T follicular helper cell (primary cell): ENCODE measurements around the gene CFAP97D2.
"Not testable (repeated sequence)": the region's sequence is repeated elsewhere in the genome, so short reads cannot be mapped to it uniquely, and the experiment has no call there.

Experiments
- DNase-seq: peaks from one replicate; pipeline ENCODE4 v3.0.0-alpha.2; 2020; ENCODE audit warnings: low read depth

The CFAP97D2 gene

GRCh38 chr13:114158869-114159666, 20.0 kb upstream of the CFAP97D2 start:
- DNase-seq = not testable (repeated sequence)

GRCh38 chr13:114161028-114161556, 18.0 kb upstream of the CFAP97D2 start:
- no peak for DNase-seq

GRCh38 chr13:114161644-114162532, 17.2 kb upstream of the CFAP97D2 start:
- no peak for DNase-seq

GRCh38 chr13:114162533-114162922, 16.5 kb upstream of the CFAP97D2 start:
- no peak for DNase-seq

GRCh38 chr13:114164053-114164452, 15.0 kb upstream of the CFAP97D2 start:
- DNase-seq = no peak

- DNase-seq = no peak
Measured at GRCh38 chr13:114164681-114165429, 14.2 kb upstream of the CFAP97D2 start.

GRCh38 chr13:114166381-114167131, 12.5 kb upstream of the CFAP97D2 start:
- DNase-seq = no peak

- DNase-seq = no peak
Measured at GRCh38 chr13:114167426-114167825, 11.6 kb upstream of the CFAP97D2 start.

GRCh38 chr13:114167885-114168284, 11.2 kb upstream of the CFAP97D2 start:
- no peak for DNase-seq

GRCh38 chr13:114173272-114173671, 5.8 kb upstream of the CFAP97D2 start:
- DNase-seq = no peak

GRCh38 chr13:114173745-114174144, 5.3 kb upstream of the CFAP97D2 start:
- DNase-seq = no peak

GRCh38 chr13:114174529-114174961, 4.5 kb upstream of the CFAP97D2 start:
- DNase-seq = no peak

- not testable (repeated sequence) for DNase-seq
Measured at GRCh38 chr13:114176359-114176902, 2.6 kb upstream of the CFAP97D2 start.

- no peak for DNase-seq
Measured at GRCh38 chr13:114177245-114178010, 1.6 kb upstream of the CFAP97D2 start.

GRCh38 chr13:114185182-114185971, 6.3 kb downstream of the CFAP97D2 start:
- DNase-seq = no peak

- no peak for DNase-seq
Measured at GRCh38 chr13:114194853-114195252, 15.8 kb downstream of the CFAP97D2 start.

GRCh38 chr13:114196629-114197028, 17.6 kb downstream of the CFAP97D2 start:
- no peak for DNase-seq

GRCh38 chr13:114198556-114198955, 19.5 kb downstream of the CFAP97D2 start:
- DNase-seq = no peak

GRCh38 chr13:114199526-114199925, 20.5 kb downstream of the CFAP97D2 start:
- not testable (repeated sequence) for DNase-seq
